H1 (cell line): ENCODE measurements around the gene CD14. TPM values are rescaled to one million over a fixed set of nuclear protein-coding genes. Genes with fewer than 3 reads are reported as not detected.

Source experiments
- CTCF ChIA-PET: fragments of 300-600 bp; sonication (Branson Sonifier 250); formaldehyde crosslinking; loops from one replicate; lab custom pipeline; 2021; ENCODE audit not compliant: partially characterized antibody; lab: Charles Lee
- POLR2A ChIA-PET: fragments of 300-600 bp; sonication (Branson Sonifier 250); formaldehyde crosslinking; loops from one replicate; lab custom pipeline; 2021; ENCODE audit warnings: inconsistent platforms; ENCODE audit not compliant: partially characterized antibody; lab: Charles Lee
- DNase-seq, 2 experiments: peaks; one replicate each; pipeline versions ENCODE4 v3.0.0 to v3.0.0-alpha.2; 2010 to 2022; ENCODE audit warnings: low spot score in 2 of 2, low read depth in 1 of 2, mixed read lengths in 1 of 2
- FAIRE-seq: peaks from 2 replicates; lab custom pipeline; 2011; peaks lifted over from hg19 to GRCh38; lab: Jason Lieb, UNC
- H2AFZ ChIP-seq: 2 replicates; pipeline ENCODE4 v1.8.1; 2012; ENCODE audit warnings: low read length, inconsistent platforms
- H2AK5ac ChIP-seq: 2 replicates; pipeline ENCODE4 v1.6.1; 2013; ENCODE audit warnings: low read depth, low read length
- H2BK120ac ChIP-seq: replicated peaks from 2 replicates; pipeline ENCODE3; 2013; ENCODE audit warnings: low read depth, low read length, inconsistent platforms
- H2BK12ac ChIP-seq: 2 replicates; pipeline ENCODE4 v1.6.1; 2013; ENCODE audit warnings: low read depth, low read length
- H2BK15ac ChIP-seq: 2 replicates; pipeline ENCODE4 v1.6.1; 2013; ENCODE audit warnings: low read length
- H2BK20ac ChIP-seq: 2 replicates; pipeline ENCODE4 v1.6.1; 2013; ENCODE audit warnings: low read length
- H2BK5ac ChIP-seq: 2 replicates; pipeline ENCODE4 v1.6.1; 2013; ENCODE audit warnings: low read depth, low read length
- H3K14ac ChIP-seq: 2 replicates; pipeline ENCODE4 v1.6.1; 2013; ENCODE audit warnings: inconsistent platforms; ENCODE audit not compliant: insufficient read length
- H3K18ac ChIP-seq: 2 replicates; pipeline ENCODE4 v1.6.1; 2013; ENCODE audit warnings: low read length; ENCODE audit errors: extremely low read depth
- H3K23ac ChIP-seq: 2 replicates; pipeline ENCODE4 v1.6.1; 2013; ENCODE audit warnings: inconsistent platforms; ENCODE audit not compliant: insufficient read length
- H3K23me2 ChIP-seq: 2 replicates; pipeline ENCODE4 v1.6.1; 2013; ENCODE audit warnings: low read depth, low read length
- H3K27ac ChIP-seq: 2 replicates; pipeline ENCODE4 v1.6.1; 2011; ENCODE audit warnings: low read depth, low read length, inconsistent platforms
- H3K27me3 ChIP-seq, 4 experiments: replicated peaks in 1 of 4; 1 replicate in 1 of 4; 2 replicates in 3 of 4; pipeline versions ENCODE4 v1.6.1 to v1.8.1; 2011 to 2013; ENCODE audit warnings: low read length in 3 of 4, mild to moderate bottlenecking in 3 of 4, inconsistent platforms in 2 of 4, mixed read lengths in 2 of 4, moderate library complexity in 1 of 4; ENCODE audit not compliant: control insufficient read depth in 3 of 4, insufficient read depth in 3 of 4; ENCODE audit errors: extremely low read depth in 1 of 4
- H3K36me3 ChIP-seq, 4 experiments: 2 replicates each; pipeline versions ENCODE4 v1.6.1 to v1.8.1; 2011 to 2013; ENCODE audit warnings: mild to moderate bottlenecking in 4 of 4, low read length in 3 of 4, moderate library complexity in 2 of 4, control low read depth in 1 of 4, inconsistent platforms in 1 of 4; ENCODE audit not compliant: insufficient read depth in 4 of 4, control insufficient read depth in 2 of 4
- H3K4ac ChIP-seq: replicated peaks from 2 replicates; pipeline ENCODE3; 2013; ENCODE audit warnings: low read length, low read depth, mixed read lengths, inconsistent platforms; ENCODE audit not compliant: insufficient read length
- H3K4me1 ChIP-seq, 4 experiments: replicated peaks in 1 of 4; 1 replicate in 1 of 4; 2 replicates in 3 of 4; pipeline versions ENCODE4 v1.6.1 to v1.8.1; 2011 to 2013; ENCODE audit warnings: low read length in 3 of 4, inconsistent platforms in 2 of 4, mixed read lengths in 1 of 4; ENCODE audit not compliant: insufficient read depth in 4 of 4, control insufficient read depth in 3 of 4
- H3K4me2 ChIP-seq, 2 experiments: 2 replicates each; pipeline versions ENCODE4 v1.6.1 to v1.8.1; 2011 to 2013; ENCODE audit warnings: low read depth in 2 of 2, low read length in 2 of 2, control low read depth in 1 of 2, inconsistent platforms in 1 of 2, mild to moderate bottlenecking in 1 of 2; ENCODE audit not compliant: insufficient read depth in 1 of 2
- H3K4me3 ChIP-seq, 4 experiments: fragments of 200-600, 300-600 bp in 1 of 4; sonication (generic), shearing (Covaris generic), sonication (Bioruptor Twin) in 1 of 4; 2 replicates each; pipeline versions ENCODE4 v1.5.1 to v1.8.1; 2011 to 2016; ENCODE audit warnings: low read length in 4 of 4, low read depth in 3 of 4, control low read depth in 2 of 4, inconsistent platforms in 2 of 4, mild to moderate bottlenecking in 2 of 4, mixed read lengths in 1 of 4, moderate library complexity in 1 of 4; ENCODE audit not compliant: insufficient read depth in 2 of 4; ENCODE audit errors: extremely low read depth in 1 of 4
- H3K56ac ChIP-seq: replicated peaks from 2 replicates; pipeline ENCODE3; 2013; ENCODE audit warnings: low read depth, mild to moderate bottlenecking, mixed read lengths, low read length, inconsistent platforms; ENCODE audit not compliant: insufficient read length
- H3K79me1 ChIP-seq: 2 replicates; pipeline ENCODE4 v1.6.1; 2013; ENCODE audit warnings: low read depth, low read length, control low read depth
- H3K79me2 ChIP-seq, 2 experiments: 2 replicates each; pipeline versions ENCODE4 v1.6.1 to v1.8.1; 2012 to 2013; ENCODE audit warnings: low read length in 2 of 2, mild to moderate bottlenecking in 2 of 2, inconsistent platforms in 1 of 2; ENCODE audit not compliant: insufficient read depth in 2 of 2, control insufficient read depth in 1 of 2
- H3K9ac ChIP-seq, 4 experiments: replicated peaks in 1 of 4; 1 replicate in 1 of 4; 2 replicates in 3 of 4; pipeline versions ENCODE4 v1.6.1 to v1.8.1; 2011 to 2013; ENCODE audit warnings: low read depth in 3 of 4, low read length in 3 of 4, control low read depth in 2 of 4, mild to moderate bottlenecking in 2 of 4, moderate library complexity in 2 of 4, inconsistent platforms in 1 of 4; ENCODE audit errors: extremely low read depth in 1 of 4
- H3K9me3 ChIP-seq, 2 experiments: 2 replicates each; pipeline versions ENCODE4 v1.6.1 to v1.8.1; 2012 to 2013; ENCODE audit warnings: mild to moderate bottlenecking in 2 of 2, moderate library complexity in 2 of 2, control low read depth in 1 of 2, inconsistent platforms in 1 of 2, low read depth in 1 of 2, low read length in 1 of 2, mixed read lengths in 1 of 2; ENCODE audit not compliant: insufficient read depth in 2 of 2
- H4K20me1 ChIP-seq, 2 experiments: replicated peaks in 1 of 2; 2 replicates each; pipeline versions ENCODE3 to v1.8.1; 2011 to 2013; ENCODE audit warnings: inconsistent platforms in 2 of 2, low read length in 2 of 2, mild to moderate bottlenecking in 1 of 2; ENCODE audit not compliant: insufficient read depth in 2 of 2, control insufficient read depth in 1 of 2
- H4K5ac ChIP-seq: 2 replicates; pipeline ENCODE4 v1.6.1; 2013; ENCODE audit warnings: low read length, low read depth, mixed read lengths, inconsistent platforms; ENCODE audit not compliant: insufficient read length
- H4K8ac ChIP-seq: 2 replicates; pipeline ENCODE4 v1.8.0; 2013; ENCODE audit warnings: mild to moderate bottlenecking, moderate library complexity, low read length, inconsistent platforms; ENCODE audit not compliant: insufficient read depth; ENCODE audit errors: extremely low read depth
- H4K91ac ChIP-seq: replicated peaks from 2 replicates; pipeline ENCODE3; 2013; ENCODE audit warnings: low read length, mixed read lengths, inconsistent platforms; ENCODE audit not compliant: insufficient read length
- BACH1 ChIP-seq: IDR thresholded peaks from 2 replicates; pipeline ENCODE4 v1.6.1; 2012; ENCODE audit warnings: low read length, improper control_type of control experiment
- BCL11A ChIP-seq, 2 experiments: IDR thresholded peaks; one replicate each; pipeline ENCODE4 v1.6.1; 2011; ENCODE audit warnings: low read depth in 2 of 2, low read length in 2 of 2, mild to moderate bottlenecking in 2 of 2
- CHD1 ChIP-seq: IDR thresholded peaks from 2 replicates; pipeline ENCODE4 v1.6.1; 2012; ENCODE audit warnings: low read depth, low read length, improper control_type of control experiment
- CHD2 ChIP-seq: IDR thresholded peaks from 2 replicates; pipeline ENCODE4 v1.6.1; 2012; ENCODE audit warnings: low read length, improper control_type of control experiment
- HDAC2 ChIP-seq, 2 experiments: fragments of 300-600 bp in 1 of 2; sonication (generic) in 1 of 2; IDR thresholded peaks; 2 replicates each; pipeline ENCODE4 v1.6.1; 2011 to 2012; ENCODE audit warnings: low read depth in 2 of 2, low read length in 2 of 2, mild to moderate bottlenecking in 2 of 2, moderate library complexity in 2 of 2, borderline replicate concordance in 1 of 2, inconsistent platforms in 1 of 2
- KDM1A ChIP-seq: fragments of 200-600, 300-600 bp; sonication (generic); IDR thresholded peaks from 2 replicates; pipeline ENCODE4 v1.7.1; 2016; ENCODE audit warnings: mild to moderate bottlenecking, low read length, borderline replicate concordance
- RNF2 ChIP-seq: fragments of 200-900, 300-1000 bp; sonication (generic); IDR thresholded peaks from 2 replicates; pipeline ENCODE4 v1.7.1; 2016; ENCODE audit warnings: borderline replicate concordance, low read depth, mild to moderate bottlenecking, antibody characterized with exemption, low read length; ENCODE audit not compliant: poor library complexity, severe bottlenecking; ENCODE audit errors: missing control alignments
- SUZ12 ChIP-seq: fragments of 200-600 bp; sonication (generic); IDR thresholded peaks from 2 replicates; pipeline ENCODE4 v1.6.1; 2012; ENCODE audit warnings: mild to moderate bottlenecking, inconsistent platforms, low read length, moderate library complexity, mixed read lengths
- WGBS, 2 experiments: shearing (Covaris generic) in 1 of 2; methylation state at CpG; one replicate each; pipeline versions ENCODE4 v1.1.6 to v1.1.7; 2013 to 2015; ENCODE audit warnings: low lambda C conversion rate in 2 of 2, mixed read lengths in 2 of 2, inconsistent platforms in 1 of 2, low coverage in 1 of 2, missing lambda C conversion rate in 1 of 2; ENCODE audit not compliant: insufficient replicate concordance in 2 of 2, insufficient coverage in 1 of 2, insufficient read length in 1 of 2; ENCODE audit errors: extremely low coverage in 1 of 2, missing lambda C conversion rate in 1 of 2; 5-methylcytosine and 5-hydroxymethylcytosine counted together
- polyA plus RNA-seq, 7 experiments: library from polyadenylated mRNA; depleted of rRNA in 3 of 7; stranded (reverse) in 5 of 7; unstranded in 2 of 7; fragments of >200 nt in 5 of 7; fragments of 200-250 nt in 2 of 7; gene quantifications; 1 replicate in 5 of 7; 2 replicates in 1 of 7; 4 replicates in 1 of 7; pipeline versions ENCODE4 v1.2.1 to v1.2.3, GENCODE V29; 2011 to 2013; ENCODE audit warnings: missing spikeins in 2 of 7, mixed read lengths in 2 of 7
- total RNA-seq: library from RNA; stranded (reverse); fragmentation: NEBNext Ultra II Directional; extraction: Animal tissue kit (Norgen Biotek cat#: 25700); gene quantifications from 2 replicates; pipeline ENCODE4 v1.2.1, GENCODE V29; 2021
- TF ChIP-seq, protein P1 (sequence below): IDR thresholded peaks from 2 replicates; pipeline ENCODE4 v1.6.1; 2012; ENCODE audit warnings: low read length, inconsistent platforms

CD14 gene
- total and polyA plus RNA-seq, 2 of the 8 experiments (the other 6 are each of a cell fraction or from before 2014, with no cell fraction given) = 0.15 TPM; not detected in 1

DNA sequence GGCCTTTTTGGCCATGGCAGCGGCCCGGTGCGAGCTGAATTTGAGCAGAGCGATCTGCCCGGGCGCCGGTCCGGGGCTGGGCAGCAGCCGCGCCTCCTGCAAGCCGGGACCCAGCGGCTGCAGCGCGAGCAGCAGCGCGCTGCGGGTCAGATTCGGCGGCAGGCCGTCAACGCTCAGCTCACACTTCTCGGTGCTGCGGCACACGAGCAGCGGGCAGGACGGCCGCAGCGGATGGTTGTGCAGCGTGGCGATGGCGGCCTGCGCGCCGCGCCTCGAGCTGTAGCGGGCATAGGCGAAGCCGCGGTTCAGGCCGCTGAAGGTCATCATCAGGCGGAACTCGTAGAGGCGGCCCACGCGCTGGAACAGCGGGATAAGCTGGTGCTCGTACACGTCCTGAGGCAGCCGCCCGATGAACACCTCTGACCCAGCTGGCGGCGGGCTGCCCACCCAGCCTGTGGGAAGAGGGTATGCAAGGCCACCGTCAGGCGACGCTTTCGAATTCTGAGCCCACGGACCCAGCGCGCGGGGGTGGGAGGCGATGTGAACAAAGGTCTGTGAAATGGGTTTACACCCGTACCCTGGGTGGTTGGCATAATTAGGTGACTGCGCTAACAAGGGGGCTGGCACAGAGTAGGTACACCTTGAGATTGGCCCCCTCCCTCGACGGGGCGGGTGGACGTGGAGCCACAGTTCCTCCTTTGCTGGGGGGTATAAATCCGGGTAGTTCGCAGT is 39.6 kb upstream of the CD14 start:
- Histone ChIP-seq H3K4ac (no peak overlapping the region), H4K91ac (no peak overlapping the region), H2BK20ac (no peak overlapping the region), H3K14ac (no peak overlapping the region), H3K18ac (no peak overlapping the region; the same call in 1 of the 2 replicates), H3K23ac (no peak overlapping the region), H3K36me3 (peaks cover 15 to 64% (median 49%) of the 10 kb centered on the region in 4 experiments), H2AFZ (no peak overlapping the region), H3K4me1 (no peaks in the 10 kb centered on the region; a peak in 1 of 7 replicates), H2BK15ac (no peak overlapping the region), H3K79me2 (no peaks in the 10 kb centered on the region), H3K9ac (no peak overlapping the region), H4K5ac (no peak overlapping the region), H3K79me1 (peaks cover 3% of the 10 kb centered on the region; the same call in 1 of the 2 replicates), H2BK120ac (no peak overlapping the region), H3K9me3 (no peaks in the 10 kb centered on the region), H3K4me3 (no peak overlapping the region), H4K20me1 (peaks cover 0 to 4% of the 10 kb centered on the region in 2 experiments), H3K56ac (no peak overlapping the region), H2AK5ac (no peak overlapping the region), H3K23me2 (no peaks in the 10 kb centered on the region), H3K4me2 (peak overlapping the region in 1 of 2 experiments; percentile 33; a peak in 3 of 4 replicates), H4K8ac (no peak overlapping the region), H3K27me3 (no peaks in the 10 kb centered on the region), H2BK5ac (peak overlapping the region; percentile 52; the same call in 1 of the 2 replicates), H2BK12ac (no peak overlapping the region), H3K27ac (no peak overlapping the region)
- CTCF ChIA-PET = interaction anchor here (1.1 kb wide), 1 partner anchor 37 kb away, joined by 4 read pairs; no protein-coding TSS in a partner anchor
- WGBS, 2 experiments = 95% methylated on average over 50 of the region's 70 CpGs; no CpG with 5 or more reads in 1 of the 2 experiments
- POLR2A ChIA-PET = interaction anchor here (0.9 to 3.9 kb wide), 17 partner anchors 8 to 370 kb away, joined by 3 to 26 read pairs (median 4); partner anchors contain the start of genes EIF4EBP3, HARS1, HARS2 and IK
- no peak for FAIRE-seq
- DNase-seq = peak in 1 of 2 experiments; percentile 52
- TF ChIP-seq BCL11A (IDR thresholded peaks at IDR 0.05; ENCODE audit: low read depth in 2 of 2, low read length in 2 of 2) = no peak
- no peak for TF ChIP-seq CHD1
- no peak for TF ChIP-seq CHD2
- no peak for TF ChIP-seq RNF2
- TF ChIP-seq BACH1 = no peak
- TF ChIP-seq KDM1A = no peak
- no peak for TF ChIP-seq SUZ12
- TF ChIP-seq, protein P1, sequence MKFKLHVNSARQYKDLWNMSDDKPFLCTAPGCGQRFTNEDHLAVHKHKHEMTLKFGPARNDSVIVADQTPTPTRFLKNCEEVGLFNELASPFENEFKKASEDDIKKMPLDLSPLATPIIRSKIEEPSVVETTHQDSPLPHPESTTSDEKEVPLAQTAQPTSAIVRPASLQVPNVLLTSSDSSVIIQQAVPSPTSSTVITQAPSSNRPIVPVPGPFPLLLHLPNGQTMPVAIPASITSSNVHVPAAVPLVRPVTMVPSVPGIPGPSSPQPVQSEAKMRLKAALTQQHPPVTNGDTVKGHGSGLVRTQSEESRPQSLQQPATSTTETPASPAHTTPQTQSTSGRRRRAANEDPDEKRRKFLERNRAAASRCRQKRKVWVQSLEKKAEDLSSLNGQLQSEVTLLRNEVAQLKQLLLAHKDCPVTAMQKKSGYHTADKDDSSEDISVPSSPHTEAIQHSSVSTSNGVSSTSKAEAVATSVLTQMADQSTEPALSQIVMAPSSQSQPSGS = no peak
- no peak for TF ChIP-seq HDAC2 (IDR thresholded peaks at IDR 0.05; ENCODE audit: borderline replicate concordance in 1 of 2, low read depth in 2 of 2, low read length in 2 of 2)
